Measurements from ENCODE around the gene PMM2. TPM values are rescaled to one million over a fixed set of nuclear protein-coding genes. Genes with fewer than 3 reads are reported as not detected.
"Not testable (repeated sequence)": the region's sequence is repeated elsewhere in the genome, so short reads cannot be mapped to it uniquely, and the experiment has no call there.

PMM2 gene
- 30.2 to 48.6 TPM (median 38.6 TPM) in 3 replicates for polyA plus RNA-seq
- 84.5 TPM for polyA plus RNA-seq (2011; ENCODE audit: low read depth)
- 28.6 and 29.3 TPM in 2 replicates for polyA plus RNA-seq (2011; cell fraction: cytosol; rRNA removed)
- 45.1 and 48.1 TPM in 2 replicates for polyA plus RNA-seq (2011; cell fraction: nucleus; rRNA removed)
- 25.7 and 49.3 TPM in 2 replicates for polyA plus RNA-seq (2012; ENCODE audit: low replicate concordance)
- 10.7 to 20.5 TPM (median 17.0 TPM) in 3 replicates for polyA minus RNA-seq
- 17.3 TPM for polyA minus RNA-seq (2011; cell fraction: cytosol; rRNA and poly(A)+ RNA removed)
- 13.1 and 27.4 TPM in 2 replicates for polyA minus RNA-seq (2011; cell fraction: nucleus; rRNA and poly(A)+ RNA removed)

GRCh38 chr16:8797364-8798173 is at the start of gene PMM2, which contains the start of gene TMEM186:
Gene PMM2 (plus strand): TSS chr16:8797839. CDS start chr16:8797883, 44 bp downstream.
Gene TMEM186 (minus strand): TSS chr16:8797639. CDS start chr16:8797614, 25 bp downstream.
- H3K4me1 ChIP-seq (ENCODE audit: control insufficient read depth, extremely low read depth, insufficient read depth, low read length) = peaks cover 23% of the 10 kb centered on the region
- peak within 1 kb of the TSS; percentile 86 for H3K9ac ChIP-seq (ENCODE audit: control insufficient read depth, extremely low read depth, insufficient read depth, low read length)
- FAIRE-seq (peak; percentile 68), DNase-seq (ENCODE audit: low read depth, low spot score) (peak; percentile 88)
- peak within 1 kb of the TSS; percentile 100 for H3K4me2 ChIP-seq (ENCODE audit: control insufficient read depth, extremely low read depth, insufficient read depth, low read depth, low read length)
- peaks cover 7% of the 10 kb centered on the region for H4K20me1 ChIP-seq (ENCODE audit: control insufficient read depth, extremely low read depth, insufficient read depth, low read length)
- H3K4me3 ChIP-seq (ENCODE audit: control insufficient read depth in 2 of 3, extremely low read depth in 1 of 3, insufficient read depth in 2 of 3, low read depth in 1 of 3, low read length in 3 of 3) = peak within 1 kb of the TSS; percentile 85 to 96 (median 92)
- no peak for TF ChIP-seq EZH2 (IDR thresholded peaks at IDR 0.05; ENCODE audit: low read length)
- TF ChIP-seq, protein P1, sequence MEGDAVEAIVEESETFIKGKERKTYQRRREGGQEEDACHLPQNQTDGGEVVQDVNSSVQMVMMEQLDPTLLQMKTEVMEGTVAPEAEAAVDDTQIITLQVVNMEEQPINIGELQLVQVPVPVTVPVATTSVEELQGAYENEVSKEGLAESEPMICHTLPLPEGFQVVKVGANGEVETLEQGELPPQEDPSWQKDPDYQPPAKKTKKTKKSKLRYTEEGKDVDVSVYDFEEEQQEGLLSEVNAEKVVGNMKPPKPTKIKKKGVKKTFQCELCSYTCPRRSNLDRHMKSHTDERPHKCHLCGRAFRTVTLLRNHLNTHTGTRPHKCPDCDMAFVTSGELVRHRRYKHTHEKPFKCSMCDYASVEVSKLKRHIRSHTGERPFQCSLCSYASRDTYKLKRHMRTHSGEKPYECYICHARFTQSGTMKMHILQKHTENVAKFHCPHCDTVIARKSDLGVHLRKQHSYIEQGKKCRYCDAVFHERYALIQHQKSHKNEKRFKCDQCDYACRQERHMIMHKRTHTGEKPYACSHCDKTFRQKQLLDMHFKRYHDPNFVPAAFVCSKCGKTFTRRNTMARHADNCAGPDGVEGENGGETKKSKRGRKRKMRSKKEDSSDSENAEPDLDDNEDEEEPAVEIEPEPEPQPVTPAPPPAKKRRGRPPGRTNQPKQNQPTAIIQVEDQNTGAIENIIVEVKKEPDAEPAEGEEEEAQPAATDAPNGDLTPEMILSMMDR (optimal IDR thresholded peaks at IDR 0.05 in 1 of 3, IDR thresholded peaks at IDR 0.05 in 1 of 3, conservative IDR thresholded peaks at IDR 0.05 in 1 of 3; ENCODE audit: extremely low read depth in 1 of 3, insufficient read depth in 2 of 3, low read length in 3 of 3) = no peak
- H2AFZ ChIP-seq (ENCODE audit: control insufficient read depth, low read length) = peak within 1 kb of the TSS; percentile 70
- H3K79me2 ChIP-seq (ENCODE audit: control insufficient read depth, insufficient read depth, low read length) = peaks cover 71% of the 10 kb centered on the region
- H3K27ac ChIP-seq (ENCODE audit: control insufficient read depth, insufficient read depth, low read length) = peak within 1 kb of the TSS; percentile 79
- no peaks in the 10 kb centered on the region for H3K27me3 ChIP-seq (ENCODE audit: control insufficient read depth, extremely low read depth, insufficient read depth, low read length)
- H3K36me3 ChIP-seq (ENCODE audit: control insufficient read depth in 2 of 2, extremely low read depth in 1 of 2, insufficient read depth in 2 of 2, low read length in 2 of 2) = peaks cover 6 to 22% of the 10 kb centered on the region in 2 experiments
- no peaks in the 10 kb centered on the region for H3K9me3 ChIP-seq (ENCODE audit: control insufficient read depth, low read depth, low read length)
- peaks cover 3% of the 10 kb centered on the region for H3K9me1 ChIP-seq (ENCODE audit: control insufficient read depth, extremely low read depth, insufficient read depth, low read length)
- dilution Hi-C loops (cut with MboI; ENCODE audit: extremely low pct_ligation_motif_present, low sequenced_read_pairs) = no loop called here

DNA sequence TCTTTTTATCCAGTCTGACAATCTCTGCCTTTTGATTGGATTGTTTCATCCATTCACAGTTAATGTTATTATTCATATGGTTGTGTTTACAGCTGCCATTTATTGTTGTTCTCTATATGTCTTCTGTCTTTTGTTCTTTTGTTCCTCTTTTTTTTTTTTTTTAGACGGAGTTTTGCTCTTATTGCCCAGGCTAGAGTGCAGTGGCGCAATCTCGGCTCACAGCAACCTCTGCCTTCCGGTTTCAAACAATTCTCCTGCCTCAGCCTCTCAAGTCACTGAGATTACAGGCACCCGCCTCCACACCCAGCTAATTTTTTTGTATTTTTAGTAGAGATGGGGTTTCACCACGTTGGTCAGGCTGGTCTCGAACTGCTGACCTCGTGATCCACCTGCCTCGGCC is 48.7 kb upstream of the PMM2 start:
- FAIRE-seq; DNase-seq (ENCODE audit: low read depth, low spot score); H3K36me3 ChIP-seq (ENCODE audit: control insufficient read depth in 2 of 2, extremely low read depth in 1 of 2, insufficient read depth in 2 of 2, low read length in 2 of 2); H2AFZ ChIP-seq (ENCODE audit: control insufficient read depth, low read length); H3K9ac ChIP-seq (ENCODE audit: control insufficient read depth, extremely low read depth, insufficient read depth, low read length); H3K9me3 ChIP-seq (ENCODE audit: control insufficient read depth, low read depth, low read length); H3K4me2 ChIP-seq (ENCODE audit: control insufficient read depth, extremely low read depth, insufficient read depth, low read depth, low read length); H4K20me1 ChIP-seq (ENCODE audit: control insufficient read depth, extremely low read depth, insufficient read depth, low read length); H3K9me1 ChIP-seq (ENCODE audit: control insufficient read depth, extremely low read depth, insufficient read depth, low read length); dilution Hi-C loops (cut with MboI; ENCODE audit: extremely low pct_ligation_motif_present, low sequenced_read_pairs); H3K79me2 ChIP-seq (ENCODE audit: control insufficient read depth, insufficient read depth, low read length); H3K4me3 ChIP-seq (ENCODE audit: control insufficient read depth in 2 of 3, extremely low read depth in 1 of 3, insufficient read depth in 2 of 3, low read depth in 1 of 3, low read length in 3 of 3); H3K27ac ChIP-seq (ENCODE audit: control insufficient read depth, insufficient read depth, low read length); H3K27me3 ChIP-seq (ENCODE audit: control insufficient read depth, extremely low read depth, insufficient read depth, low read length): not testable (repeated sequence)
- H3K4me1 ChIP-seq (ENCODE audit: control insufficient read depth, extremely low read depth, insufficient read depth, low read length) = peaks cover 12% of the 10 kb centered on the region

Data from keratinocyte (primary cell).